ENCODE data around the gene GPR85. TPM values are rescaled to one million over a fixed set of nuclear protein-coding genes. Genes with fewer than 3 reads are reported as not detected.

The GPR85 gene
- total RNA-seq, 1 donor from 2014 or later = 0.36 TPM

DNA sequence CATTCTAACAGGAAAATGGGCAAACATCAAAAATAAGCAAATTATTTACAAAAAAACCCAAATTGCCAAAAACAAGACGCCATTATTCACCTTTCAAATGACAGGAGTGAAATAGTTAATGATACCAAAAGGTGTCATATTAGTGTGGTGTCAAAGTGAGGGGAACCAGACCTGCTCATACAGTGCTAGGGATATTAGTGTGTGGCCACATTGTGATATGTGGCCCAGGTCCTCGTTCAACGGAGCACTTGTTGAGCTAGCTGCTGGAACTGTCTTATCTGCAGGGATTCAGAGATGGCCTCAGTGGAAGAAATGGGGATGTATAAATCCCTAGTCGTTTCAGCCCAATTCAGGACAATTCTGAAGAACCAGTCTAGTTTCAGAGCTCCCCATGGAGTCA lies 41.2 kb downstream of the GPR85 start:
- Mint-ChIP-seq H3K27me3 (no peaks in the 10 kb centered on the region), H3K27ac (no peak overlapping the region), H3K9me3 (ENCODE audit: low read depth) (no peaks in the 10 kb centered on the region), H3K4me3 (ENCODE audit: low read depth) (no peak overlapping the region), H3K36me3 (ENCODE audit: insufficient read depth) (no peaks in the 10 kb centered on the region), H3K4me1 (ENCODE audit: low read depth) (no peaks in the 10 kb centered on the region)
- DNase-seq (ENCODE audit: low spot score, unreplicated experiment) = no peak
- TF ChIP-seq, protein P1, sequence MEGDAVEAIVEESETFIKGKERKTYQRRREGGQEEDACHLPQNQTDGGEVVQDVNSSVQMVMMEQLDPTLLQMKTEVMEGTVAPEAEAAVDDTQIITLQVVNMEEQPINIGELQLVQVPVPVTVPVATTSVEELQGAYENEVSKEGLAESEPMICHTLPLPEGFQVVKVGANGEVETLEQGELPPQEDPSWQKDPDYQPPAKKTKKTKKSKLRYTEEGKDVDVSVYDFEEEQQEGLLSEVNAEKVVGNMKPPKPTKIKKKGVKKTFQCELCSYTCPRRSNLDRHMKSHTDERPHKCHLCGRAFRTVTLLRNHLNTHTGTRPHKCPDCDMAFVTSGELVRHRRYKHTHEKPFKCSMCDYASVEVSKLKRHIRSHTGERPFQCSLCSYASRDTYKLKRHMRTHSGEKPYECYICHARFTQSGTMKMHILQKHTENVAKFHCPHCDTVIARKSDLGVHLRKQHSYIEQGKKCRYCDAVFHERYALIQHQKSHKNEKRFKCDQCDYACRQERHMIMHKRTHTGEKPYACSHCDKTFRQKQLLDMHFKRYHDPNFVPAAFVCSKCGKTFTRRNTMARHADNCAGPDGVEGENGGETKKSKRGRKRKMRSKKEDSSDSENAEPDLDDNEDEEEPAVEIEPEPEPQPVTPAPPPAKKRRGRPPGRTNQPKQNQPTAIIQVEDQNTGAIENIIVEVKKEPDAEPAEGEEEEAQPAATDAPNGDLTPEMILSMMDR (IDR thresholded peaks at IDR 0.05; ENCODE audit: unreplicated experiment) = no peak

- Mint-ChIP-seq H3K9me3 (ENCODE audit: low read depth) (no peaks in the 10 kb centered on the region), H3K36me3 (ENCODE audit: insufficient read depth) (no peaks in the 10 kb centered on the region), H3K27ac (no peak overlapping the region), H3K4me3 (ENCODE audit: low read depth) (no peak overlapping the region), H3K27me3 (no peaks in the 10 kb centered on the region), H3K4me1 (ENCODE audit: low read depth) (no peaks in the 10 kb centered on the region)
- no peak for DNase-seq (ENCODE audit: low spot score, unreplicated experiment)
- TF ChIP-seq, protein P1 (IDR thresholded peaks at IDR 0.05; ENCODE audit: unreplicated experiment) = no peak
Measured at GRCh38 chr7:113044394-113044793, 42.2 kb downstream of the GPR85 start.

DNA sequence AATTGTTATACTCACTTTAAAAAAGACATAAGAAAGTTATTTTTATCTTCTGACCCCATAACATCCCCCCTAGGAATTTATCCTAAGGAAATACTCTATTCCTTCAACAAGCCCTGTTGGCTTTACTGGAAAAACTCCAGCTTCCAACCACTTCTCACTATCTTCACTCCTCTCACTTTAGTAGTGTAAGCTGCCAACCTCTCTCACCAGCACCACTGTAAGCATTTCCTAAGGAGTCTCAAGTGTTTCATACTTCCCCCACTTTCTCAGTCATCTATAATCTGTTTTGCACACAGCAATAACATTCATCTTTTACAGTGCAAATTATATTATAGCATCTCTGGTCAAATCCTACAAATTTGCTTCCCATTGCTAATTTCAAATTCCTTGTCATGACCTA lies 45.8 kb downstream of the GPR85 start:
- DNase-seq (ENCODE audit: low spot score, unreplicated experiment) = no peak
- Mint-ChIP-seq H3K9me3 (ENCODE audit: low read depth) (no peaks in the 10 kb centered on the region), H3K27me3 (no peaks in the 10 kb centered on the region), H3K36me3 (ENCODE audit: insufficient read depth) (no peaks in the 10 kb centered on the region), H3K27ac (no peak overlapping the region), H3K4me1 (ENCODE audit: low read depth) (no peaks in the 10 kb centered on the region), H3K4me3 (ENCODE audit: low read depth) (no peak overlapping the region)
- TF ChIP-seq, protein P1 (IDR thresholded peaks at IDR 0.05; ENCODE audit: unreplicated experiment) = no peak

DNA sequence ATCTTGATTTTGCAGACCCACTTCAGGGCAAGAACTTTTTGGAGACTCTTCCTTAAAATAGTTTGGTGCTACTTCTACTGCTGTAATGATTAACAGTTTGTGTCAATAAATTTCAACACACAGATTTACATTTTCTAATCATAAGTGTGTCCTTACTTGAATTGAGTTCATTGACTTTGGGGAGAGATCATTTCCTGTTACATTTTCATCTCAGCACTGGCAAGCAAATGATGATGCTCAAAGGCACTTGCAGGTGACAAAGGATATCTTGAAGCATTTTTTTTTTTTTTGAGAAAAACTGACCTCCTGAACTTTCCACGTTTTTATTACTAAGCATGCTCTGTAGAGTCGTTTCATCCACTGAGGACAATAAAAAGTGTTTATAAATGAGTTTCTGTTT lies 52.7 kb downstream of the GPR85 start:
- H3K9me3 Mint-ChIP-seq (ENCODE audit: low read depth) = no peaks in the 10 kb centered on the region
- no peak overlapping the region for H3K4me3 Mint-ChIP-seq (ENCODE audit: low read depth)
- no peak for DNase-seq (ENCODE audit: low spot score, unreplicated experiment)
- H3K4me1 Mint-ChIP-seq (ENCODE audit: low read depth) = peaks cover 4% of the 10 kb centered on the region
- TF ChIP-seq, protein P1 (IDR thresholded peaks at IDR 0.05; ENCODE audit: unreplicated experiment) = no peak
- no peaks in the 10 kb centered on the region for H3K27me3 Mint-ChIP-seq
- no peak overlapping the region for H3K27ac Mint-ChIP-seq
- no peaks in the 10 kb centered on the region for H3K36me3 Mint-ChIP-seq (ENCODE audit: insufficient read depth)

Other genes with a start within 250 kb of the GPR85 start
- 32.2 and 32.8 TPM in 2 replicates for gene SMIM30, start 31.7 kb upstream of the GPR85 start, total RNA-seq

Data from progenitor cell of endocrine pancreas (in vitro differentiated cells).